OCI-LY3 (cell line): Measurements from ENCODE around the gene ERBB4.

Experiments used
- CTCF ChIP-seq: fragments of 200-600, 300-600 bp; sonication (generic); IDR thresholded peaks from 2 replicates; pipeline ENCODE4 v1.5.1; 2014; ENCODE audit warnings: antibody characterized with exemption, low read length, low read depth
- EZH2phosphoT487 ChIP-seq: fragments of 200-600 bp; shearing (Covaris generic); IDR thresholded peaks from 2 replicates; pipeline ENCODE4 v1.6.1; 2018; ENCODE audit warnings: antibody characterized with exemption, mixed run types, low read depth

- TF ChIP-seq CTCF (no peak), EZH2phosphoT487 (no peak)
Measured at GRCh38 chr2:211407076-211407475, 1131.5 kb downstream of the ERBB4 start.
